Liver (tissue), 9 donors: ENCODE measurements around the gene OSBPL10. TPM values are rescaled to one million over a fixed set of nuclear protein-coding genes. Genes with fewer than 3 reads are reported as not detected.

Experiments
- DNase-seq: peaks from one replicate; pipeline ENCODE4 v3.0.0-alpha.2; 2017; ENCODE audit warnings: low spot score
- H3K27ac ChIP-seq, 2 donors: one replicate each; pipeline ENCODE4 v1.7.0; 2013; ENCODE audit warnings: inconsistent platforms in 2 of 2, low read length in 2 of 2, control low read depth in 1 of 2, low read depth in 1 of 2, mild to moderate bottlenecking in 1 of 2
- H3K27me3 ChIP-seq, 4 donors: one replicate each; pipeline versions ENCODE4 v1.6.1 to v1.7.0; 2013; ENCODE audit warnings: low read length in 3 of 4, inconsistent platforms in 1 of 4, mild to moderate bottlenecking in 1 of 4, moderate library complexity in 1 of 4; ENCODE audit not compliant: control insufficient read depth in 4 of 4, insufficient read depth in 4 of 4
- H3K36me3 ChIP-seq, 4 donors: one replicate each; pipeline versions ENCODE4 v1.6.1 to v1.7.0; 2013; ENCODE audit warnings: low read length in 3 of 4, mild to moderate bottlenecking in 3 of 4, low read depth in 1 of 4, moderate library complexity in 1 of 4; ENCODE audit not compliant: control insufficient read depth in 4 of 4, insufficient read depth in 3 of 4
- H3K4me1 ChIP-seq, 4 donors: one replicate each; pipeline versions ENCODE4 v1.6.1 to v1.7.0; 2013; ENCODE audit warnings: low read length in 3 of 4, mild to moderate bottlenecking in 3 of 4, moderate library complexity in 1 of 4; ENCODE audit not compliant: control insufficient read depth in 4 of 4, insufficient read depth in 4 of 4
- H3K4me3 ChIP-seq, 3 donors: one replicate each; pipeline versions ENCODE4 v1.6.1 to v1.7.0; 2013; ENCODE audit warnings: low read length in 3 of 3, control low read depth in 1 of 3, low read depth in 1 of 3, mild to moderate bottlenecking in 1 of 3
- H3K9ac ChIP-seq, 2 donors: one replicate each; pipeline ENCODE4 v1.7.0; 2013; ENCODE audit warnings: low read length in 2 of 2, mild to moderate bottlenecking in 2 of 2, moderate library complexity in 2 of 2, control low read depth in 1 of 2, low read depth in 1 of 2
- H3K9me3 ChIP-seq, 4 donors: one replicate each; pipeline versions ENCODE4 v1.6.1 to v1.7.0; 2013; ENCODE audit warnings: low read length in 3 of 4; ENCODE audit not compliant: control insufficient read depth in 4 of 4
- EGR1 ChIP-seq, 2 donors: IDR thresholded peaks; 2 replicates each; pipeline ENCODE4 v1.6.1; 2016 to 2018; ENCODE audit warnings: antibody characterized with exemption in 2 of 2, low read depth in 2 of 2
- FOXA1 ChIP-seq: IDR thresholded peaks from 2 replicates; pipeline ENCODE4 v1.6.1; 2016; ENCODE audit warnings: antibody characterized with exemption
- FOXA2 ChIP-seq: IDR thresholded peaks from 2 replicates; pipeline ENCODE4 v1.6.1; 2016; ENCODE audit warnings: antibody characterized with exemption
- HNF4G ChIP-seq: IDR thresholded peaks from 2 replicates; pipeline ENCODE4 v1.6.1; 2016; ENCODE audit warnings: antibody characterized with exemption
- NR2F2 ChIP-seq: IDR thresholded peaks from 2 replicates; pipeline ENCODE4 v1.6.1; 2016; ENCODE audit warnings: antibody characterized with exemption
- RAD21 ChIP-seq, 2 donors: IDR thresholded peaks; 2 replicates each; pipeline ENCODE4 v1.6.1; 2016; ENCODE audit warnings: antibody characterized with exemption in 2 of 2, mild to moderate bottlenecking in 2 of 2
- TAF1 ChIP-seq: conservative IDR thresholded peaks from 2 replicates; pipeline ENCODE4 v1.6.1; 2016; ENCODE audit warnings: antibody characterized with exemption, mild to moderate bottlenecking
- YY1 ChIP-seq: IDR thresholded peaks from 2 replicates; pipeline ENCODE4 v1.6.1; 2016; ENCODE audit warnings: antibody characterized with exemption, mild to moderate bottlenecking
- WGBS: extraction: QIAGEN DNeasy Blood & Tissue Kit; methylation state at CpG from one replicate; pipeline ENCODE4 v1.1.7; 2013; 5-methylcytosine and 5-hydroxymethylcytosine counted together
- polyA plus RNA-seq, 2 donors: library from polyadenylated mRNA; stranded (reverse) in 1 of 2; unstranded in 1 of 2; fragments of 200-250 nt in 1 of 2; fragments of >200 nt in 1 of 2; fragmentation: Nextera tagmentation in 1 of 2; extraction: Ambion mirVana in 1 of 2; gene quantifications; one replicate each; pipeline versions ENCODE4 v1.2.1 to v1.2.3, GENCODE V29; 2013 to 2015
- total RNA-seq, 2 donors: library from RNA; depleted of rRNA; stranded (reverse); fragments of >200 nt; gene quantifications; one replicate each; pipeline ENCODE4 v1.2.3, GENCODE V29; 2014
- TF ChIP-seq, protein P1 (sequence below): IDR thresholded peaks from 2 replicates; pipeline ENCODE4 v1.6.1; 2016; ENCODE audit warnings: antibody characterized with exemption
- donor health status: healthy.
- donor health status: healthy.
- donor health status: healthy.
- donor health status: healthy.
- donor health status: healthy.

Gene OSBPL10
- total and polyA plus RNA-seq, 4 donors = 0.75 to 4.0 (median 1.7) TPM

DNA sequence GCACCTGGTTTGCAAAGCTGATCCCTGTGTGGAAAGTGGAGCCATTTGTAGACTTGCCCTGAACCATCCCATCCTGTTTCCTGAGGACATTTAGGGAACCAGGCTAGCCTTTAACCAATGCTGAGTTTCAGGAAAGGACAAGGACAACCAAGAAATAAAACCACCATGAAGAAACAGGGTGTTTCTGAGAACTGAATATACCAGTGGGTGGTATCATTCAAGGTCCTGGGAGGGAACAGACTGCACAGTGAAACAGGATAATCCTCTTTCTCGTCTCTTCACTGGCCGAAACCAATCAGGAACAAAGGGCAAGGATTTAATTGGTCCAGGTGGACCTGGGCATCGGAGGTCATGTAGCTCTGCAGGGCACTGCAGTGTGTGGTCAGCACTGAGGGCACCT lies 22.3 kb upstream of the OSBPL10 start:
- H3K9me3 ChIP-seq = no peaks in the 10 kb centered on the region
- no peak overlapping the region for H3K4me3 ChIP-seq
- no peaks in the 10 kb centered on the region for H3K4me1 ChIP-seq
- H3K36me3 ChIP-seq = no peaks in the 10 kb centered on the region
- TF ChIP-seq YY1 = no peak
- DNase-seq = no peak
- no peak overlapping the region for H3K27ac ChIP-seq
- H3K27me3 ChIP-seq = peaks cover 0 to 10% (median 0%) of the 10 kb centered on the region in 4 donors
- H3K9ac ChIP-seq = no peak overlapping the region
- 81% methylated on average over 3 of the region's 3 CpGs for WGBS

DNA sequence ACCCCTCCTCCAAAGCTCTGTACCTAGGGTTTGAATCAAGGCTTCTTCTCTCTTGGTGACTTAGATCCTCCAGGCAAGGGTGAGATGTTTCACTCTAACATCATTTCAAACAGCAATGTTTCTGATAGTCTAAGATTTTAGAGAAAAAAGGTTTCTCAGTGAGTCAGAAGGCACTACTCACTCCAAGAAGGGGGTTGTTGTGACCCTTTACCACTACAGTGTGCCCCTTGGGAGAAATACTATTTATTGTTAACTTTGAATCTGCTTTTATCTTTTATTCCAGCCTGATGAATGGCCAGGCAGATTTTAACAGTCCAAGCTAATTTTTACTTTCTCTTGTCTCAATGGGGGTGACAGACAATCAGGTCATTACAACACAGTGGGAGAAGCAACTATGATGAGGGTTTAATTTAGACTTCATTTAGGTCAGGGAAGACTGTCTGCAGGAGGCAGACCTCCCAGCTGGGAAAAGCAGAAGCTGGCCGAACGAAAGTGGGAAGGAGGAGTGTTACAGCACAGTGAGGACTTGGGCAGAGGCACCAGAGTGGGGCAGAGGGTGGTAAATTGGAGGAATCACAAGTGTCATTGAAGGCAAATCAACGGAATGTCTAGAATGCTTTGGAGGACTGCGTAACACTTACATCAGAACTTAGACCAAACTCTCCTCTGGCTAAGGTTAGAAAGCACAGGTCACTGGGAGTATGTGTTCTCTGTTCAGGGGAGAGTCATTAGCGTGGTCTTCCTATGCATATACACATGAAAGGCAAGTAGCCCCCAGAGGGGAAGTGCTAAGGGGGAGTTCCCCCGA lies 21.7 kb upstream of the OSBPL10 start:
- 50% methylated on average over 6 of the region's 6 CpGs for WGBS
- no peak for TF ChIP-seq RAD21 (IDR thresholded peaks at IDR 0.05)
- no peak for TF ChIP-seq FOXA2
- no peak for TF ChIP-seq FOXA1
- TF ChIP-seq, protein P1, sequence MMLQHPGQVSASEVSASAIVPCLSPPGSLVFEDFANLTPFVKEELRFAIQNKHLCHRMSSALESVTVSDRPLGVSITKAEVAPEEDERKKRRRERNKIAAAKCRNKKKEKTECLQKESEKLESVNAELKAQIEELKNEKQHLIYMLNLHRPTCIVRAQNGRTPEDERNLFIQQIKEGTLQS = no peak
- DNase-seq = no peak
- H3K36me3 ChIP-seq = no peaks in the 10 kb centered on the region
- H3K4me3 ChIP-seq = no peak overlapping the region
- no peaks in the 10 kb centered on the region for H3K9me3 ChIP-seq
- peaks cover 0 to 10% (median 0%) of the 10 kb centered on the region in 4 donors for H3K27me3 ChIP-seq
- no peak overlapping the region for H3K27ac ChIP-seq
- no peak overlapping the region for H3K9ac ChIP-seq
- H3K4me1 ChIP-seq = no peaks in the 10 kb centered on the region

DNA sequence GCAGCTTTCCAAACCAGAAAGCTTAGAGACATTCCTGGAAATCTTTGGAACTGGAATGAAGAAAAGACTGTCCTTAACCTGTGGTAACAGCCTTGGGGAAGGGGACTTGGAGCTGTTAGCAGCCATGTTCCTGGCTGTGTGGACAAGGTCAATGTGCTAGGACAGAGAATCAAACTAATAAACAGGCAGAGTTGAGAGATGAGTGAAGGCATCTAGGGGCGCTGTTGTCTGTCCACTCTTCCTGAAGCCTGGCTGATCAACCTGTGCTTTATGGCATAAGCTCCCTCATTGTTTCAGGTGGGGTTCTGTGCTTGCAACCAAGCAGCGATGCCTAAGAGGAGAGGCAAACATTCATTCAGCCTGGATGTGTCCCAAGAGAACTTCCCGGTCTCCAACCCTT lies 19.8 kb upstream of the OSBPL10 start:
- H3K9me3 ChIP-seq = peaks cover 0 to 2% (median 0%) of the 10 kb centered on the region in 4 donors
- no peak overlapping the region for H3K4me3 ChIP-seq
- H3K9ac ChIP-seq = no peak overlapping the region
- peaks cover 0 to 8% (median 1%) of the 10 kb centered on the region in 4 donors for H3K27me3 ChIP-seq
- no peak for DNase-seq
- H3K36me3 ChIP-seq = no peaks in the 10 kb centered on the region
- no peaks in the 10 kb centered on the region for H3K4me1 ChIP-seq
- 88% methylated on average over 3 of the region's 3 CpGs for whole genome bisulfite sequencing
- H3K27ac ChIP-seq = no peak overlapping the region
- no peak for TF ChIP-seq HNF4G

DNA sequence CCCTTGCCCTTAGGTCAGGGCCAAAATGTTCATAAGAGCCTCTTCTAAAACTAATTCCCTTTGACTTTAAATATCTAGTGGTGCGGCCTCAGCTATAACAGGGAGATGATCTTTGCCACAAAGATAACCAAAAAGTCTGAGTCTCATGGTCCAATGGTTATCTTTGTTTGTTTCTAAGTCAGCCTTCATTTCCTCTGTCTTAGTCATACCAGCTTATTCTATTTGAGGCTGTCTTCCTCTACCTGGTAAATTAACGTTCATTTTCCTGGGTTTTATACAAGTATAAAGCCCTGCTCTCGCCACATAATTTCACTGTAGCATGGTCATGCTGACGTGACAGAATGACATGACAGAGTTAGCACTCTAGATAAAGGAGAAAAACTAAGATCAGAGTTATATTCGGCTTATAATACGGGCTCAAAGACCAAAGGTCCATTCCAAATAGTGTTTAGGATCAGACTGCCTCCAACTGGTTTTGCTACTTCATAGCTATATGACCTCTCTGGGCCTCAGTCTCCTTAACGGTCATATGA lies 18.9 kb upstream of the OSBPL10 start:
- no peak overlapping the region for H3K4me3 ChIP-seq
- H3K4me1 ChIP-seq = no peaks in the 10 kb centered on the region
- no peaks in the 10 kb centered on the region for H3K36me3 ChIP-seq
- H3K9ac ChIP-seq = no peak overlapping the region
- H3K27ac ChIP-seq = no peak overlapping the region
- H3K27me3 ChIP-seq = peaks cover 0 to 8% (median 1%) of the 10 kb centered on the region in 4 donors
- H3K9me3 ChIP-seq = peaks cover 0 to 5% (median 0%) of the 10 kb centered on the region in 4 donors
- TF ChIP-seq FOXA2 (no peak), EGR1 (IDR thresholded peaks at IDR 0.05; ENCODE audit: low read depth in 2 of 2) (no peak), NR2F2 (no peak), TAF1 (no peak)
- DNase-seq = no peak
- WGBS = 75% methylated on average over 7 of the region's 7 CpGs
